Stimulated activated CD8-positive, alpha-beta memory T cell treated with anti-CD3 and anti-CD28 coated beads, Interleukin-4, amount 100 ng/mL, for 4 hours (primary cell): ENCODE data around the gene APC.
A peak's percentile ranks its signal among the peaks of the same experiment; 100 is the strongest.

Source experiments
- DNase-seq, 2 donors: peaks; one replicate each; pipeline ENCODE4 v3.0.0-alpha.2; 2020; ENCODE audit warnings: low read depth in 2 of 2, low spot score in 1 of 2

Gene APC

DNA sequence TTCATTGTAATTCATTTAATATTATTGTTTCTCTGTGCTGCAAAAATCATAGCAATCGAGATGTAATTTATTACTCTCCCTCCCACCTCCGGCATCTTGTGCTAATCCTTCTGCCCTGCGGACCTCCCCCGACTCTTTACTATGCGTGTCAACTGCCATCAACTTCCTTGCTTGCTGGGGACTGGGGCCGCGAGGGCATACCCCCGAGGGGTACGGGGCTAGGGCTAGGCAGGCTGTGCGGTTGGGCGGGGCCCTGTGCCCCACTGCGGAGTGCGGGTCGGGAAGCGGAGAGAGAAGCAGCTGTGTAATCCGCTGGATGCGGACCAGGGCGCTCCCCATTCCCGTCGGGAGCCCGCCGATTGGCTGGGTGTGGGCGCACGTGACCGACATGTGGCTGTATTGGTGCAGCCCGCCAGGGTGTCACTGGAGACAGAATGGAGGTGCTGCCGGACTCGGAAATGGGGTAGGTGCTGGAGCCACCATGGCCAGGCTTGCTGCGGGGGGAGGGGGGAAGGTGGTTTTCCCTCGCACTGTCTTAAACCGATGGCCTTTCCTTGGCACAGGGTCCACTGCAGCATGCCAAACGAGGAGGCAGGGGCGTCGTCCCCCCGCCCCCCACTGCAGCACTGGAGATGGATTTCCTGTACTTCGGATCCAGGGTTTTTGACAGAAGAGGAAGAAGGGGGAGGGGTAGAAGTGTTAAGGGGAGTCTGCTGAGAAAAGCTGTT, at the start of gene APC:
Gene APC (plus strand): TSS at position 423 of the 728 bp plus-strand sequence. CDS start 17,006 bp downstream, outside the sequence.
- peak; percentile 40 to 46 for DNase-seq

DNA sequence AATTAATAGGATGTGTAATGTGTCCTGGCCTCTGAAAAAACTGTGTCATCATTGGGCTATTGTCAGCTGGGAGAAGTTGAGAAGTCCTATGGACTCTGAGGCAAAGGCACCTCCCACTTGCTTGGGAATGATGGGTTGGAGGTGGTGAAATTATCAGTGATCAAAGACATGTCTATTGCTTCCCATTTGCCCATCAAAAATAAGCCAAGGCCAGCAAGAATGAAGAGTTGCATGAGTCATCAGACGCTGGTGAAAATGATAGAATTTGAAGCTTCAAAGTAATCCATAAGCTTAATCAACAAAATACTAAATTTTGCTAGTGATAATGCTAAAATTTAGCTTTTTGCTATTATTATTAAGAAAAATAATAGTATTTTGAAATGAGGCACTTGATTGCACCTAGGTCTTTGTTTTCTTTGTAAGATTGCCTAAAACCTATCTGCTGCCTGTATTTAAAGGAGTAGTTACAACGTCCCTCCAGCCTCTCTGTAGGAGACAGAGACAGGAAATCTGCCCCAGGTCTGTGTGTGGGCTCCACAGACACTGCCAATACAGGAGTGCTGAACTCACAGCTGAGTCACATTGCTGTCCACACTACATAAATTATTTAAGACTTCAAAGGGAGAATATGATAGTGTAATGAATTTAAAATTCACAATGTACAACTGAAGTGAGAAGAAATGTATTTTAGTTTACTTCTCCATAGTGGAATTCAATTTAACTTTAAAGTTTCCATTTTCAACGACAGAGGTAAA, 48.4 kb upstream of the APC start:
- DNase-seq: no peak

DNA sequence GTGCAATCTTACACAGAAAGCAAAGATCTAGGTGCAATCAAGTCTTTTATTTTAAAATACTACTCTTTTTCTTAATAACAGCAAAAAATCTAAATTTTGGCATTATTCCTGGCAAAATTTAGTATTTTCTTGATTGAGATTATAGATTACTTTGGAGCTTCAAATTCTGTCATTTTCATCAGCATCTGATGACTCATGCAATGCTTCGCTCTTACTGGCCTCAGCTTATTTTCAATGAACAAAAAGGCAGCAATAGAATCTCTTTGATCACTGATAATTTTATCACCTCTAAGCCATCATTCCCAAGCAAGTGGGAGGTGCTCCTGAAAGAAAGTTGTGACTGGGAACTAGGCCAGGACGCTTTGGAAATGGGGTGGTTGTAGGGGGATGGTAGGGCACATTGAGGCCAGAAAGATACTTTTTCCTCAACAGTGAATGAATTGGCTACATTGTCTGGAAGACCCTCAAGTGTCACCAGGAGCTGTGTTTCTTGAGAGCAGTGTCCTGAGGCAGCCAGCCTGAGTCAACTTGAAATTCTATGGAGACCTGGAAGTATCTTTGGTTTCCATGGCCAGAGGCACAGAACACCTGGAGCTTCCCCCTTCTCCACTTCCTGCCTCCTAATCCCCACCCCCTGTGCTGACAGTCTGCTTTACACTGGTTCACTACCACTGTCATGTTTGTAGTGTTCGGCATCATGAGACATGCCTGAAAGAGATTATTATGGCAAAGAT, 46.9 kb upstream of the APC start:
- no peak for DNase-seq

DNA sequence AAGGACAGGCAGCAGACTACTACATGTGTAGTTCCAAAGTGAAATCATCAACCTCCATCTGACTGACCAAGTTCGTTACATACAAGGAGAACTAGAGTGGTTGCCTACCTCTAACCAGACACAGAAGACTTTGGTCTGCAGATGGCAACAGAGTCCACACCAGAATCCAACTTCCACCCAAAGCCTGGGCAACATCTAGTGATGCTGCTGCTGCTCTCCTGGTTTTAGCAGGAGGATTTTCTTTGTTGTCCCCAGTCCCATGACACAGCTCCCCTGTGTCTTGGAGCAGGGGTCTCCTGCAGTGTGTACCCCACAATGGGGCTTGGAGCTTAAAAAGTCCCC, 46.4 kb upstream of the APC start:
- DNase-seq: no peak

DNA sequence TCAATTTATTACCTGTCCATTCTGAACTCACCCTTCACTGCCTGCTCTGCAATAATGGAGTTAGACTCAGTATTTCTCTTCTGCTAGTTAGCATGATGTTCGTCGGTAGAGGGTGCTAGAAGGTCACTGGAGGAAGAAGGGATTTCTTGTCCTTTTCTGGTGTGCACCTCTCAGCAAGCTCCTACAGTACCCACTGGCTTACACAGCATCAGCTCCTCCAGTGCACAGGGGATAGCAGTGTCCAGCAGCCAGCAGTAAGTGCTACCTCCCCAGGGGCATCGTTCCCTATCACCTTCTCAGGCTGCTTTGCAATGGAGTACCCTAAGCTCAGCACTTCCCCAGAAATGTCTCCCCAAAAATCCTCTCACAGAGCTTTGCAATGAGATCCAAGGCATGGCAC, 45.9 kb upstream of the APC start:
- DNase-seq: no peak

DNA sequence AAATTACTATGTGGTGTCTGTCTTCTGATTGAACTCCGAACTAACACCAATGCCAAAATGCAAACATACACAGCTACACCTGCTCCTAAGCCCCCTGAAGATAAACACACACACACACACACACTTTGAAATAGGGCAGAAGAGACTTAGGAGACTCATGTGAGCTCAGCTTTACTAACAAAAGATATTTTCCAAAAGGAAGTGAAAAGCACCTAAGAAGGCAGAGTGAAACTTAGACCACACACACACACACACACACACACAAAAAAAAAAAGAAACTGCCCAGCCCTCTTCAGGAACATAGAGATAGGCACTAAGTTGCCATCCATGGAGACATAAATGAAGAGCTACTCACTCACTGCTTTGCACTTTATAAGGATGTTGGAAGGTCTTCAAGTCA, 45.2 kb upstream of the APC start:
- no peak for DNase-seq

DNA sequence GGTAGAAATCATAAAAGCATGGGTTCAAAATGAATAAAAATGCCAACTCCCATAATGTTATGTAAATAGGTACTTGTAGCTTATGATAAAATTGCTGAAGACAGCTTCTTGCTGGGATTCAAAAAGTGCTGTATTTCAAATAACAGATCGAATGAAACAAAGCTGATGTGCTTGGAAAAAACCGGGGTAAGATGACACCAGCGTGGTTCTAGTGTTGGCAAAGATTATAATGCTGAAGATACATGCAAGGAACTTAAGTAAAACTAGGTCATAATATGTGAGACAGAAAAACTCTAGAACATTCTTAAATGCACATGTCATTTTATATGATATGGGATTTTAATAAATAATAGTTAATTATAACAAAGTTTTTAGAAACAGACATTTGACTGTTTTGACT, 44.4 kb upstream of the APC start:
- DNase-seq: no peak

DNA sequence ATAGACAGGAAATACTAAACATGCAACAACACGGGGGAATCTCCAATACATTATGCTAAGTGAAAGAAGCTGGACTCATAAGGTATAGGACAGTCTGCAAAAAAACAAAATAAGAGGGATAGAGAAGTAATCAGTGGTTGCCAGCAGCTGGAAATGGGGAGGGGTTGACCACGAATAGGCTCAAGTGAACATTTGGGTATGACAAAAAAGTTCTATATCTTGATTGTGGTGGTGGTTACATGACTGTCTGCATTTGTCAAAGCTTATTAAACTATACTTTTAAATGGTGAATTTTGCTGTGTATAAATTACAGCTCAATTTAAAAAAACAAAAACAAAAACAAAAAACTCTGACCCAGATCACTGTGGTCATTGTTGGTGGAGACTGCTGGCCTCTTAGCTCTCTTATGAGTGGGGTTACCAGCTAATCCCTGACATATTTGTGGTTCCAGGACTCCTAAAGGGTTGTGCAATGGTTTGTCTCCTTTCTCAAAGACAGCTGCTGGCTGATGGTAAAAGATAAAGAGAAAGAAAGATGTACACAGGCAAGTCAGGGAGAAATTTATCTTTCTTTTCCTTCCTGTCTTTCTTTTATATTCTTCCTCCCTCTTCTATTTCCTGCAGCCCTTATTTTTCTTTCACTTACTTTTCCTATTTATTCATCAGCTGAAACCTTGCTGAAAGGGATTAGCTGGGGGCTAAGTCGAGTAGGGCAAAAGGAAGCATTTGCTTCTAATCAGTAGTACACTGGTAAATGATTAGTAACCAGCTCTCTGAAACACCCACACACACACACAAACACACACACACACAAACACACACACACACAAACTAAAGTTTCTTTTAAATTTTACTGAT, 42.6 kb upstream of the APC start:
- DNase-seq: no peak

DNA sequence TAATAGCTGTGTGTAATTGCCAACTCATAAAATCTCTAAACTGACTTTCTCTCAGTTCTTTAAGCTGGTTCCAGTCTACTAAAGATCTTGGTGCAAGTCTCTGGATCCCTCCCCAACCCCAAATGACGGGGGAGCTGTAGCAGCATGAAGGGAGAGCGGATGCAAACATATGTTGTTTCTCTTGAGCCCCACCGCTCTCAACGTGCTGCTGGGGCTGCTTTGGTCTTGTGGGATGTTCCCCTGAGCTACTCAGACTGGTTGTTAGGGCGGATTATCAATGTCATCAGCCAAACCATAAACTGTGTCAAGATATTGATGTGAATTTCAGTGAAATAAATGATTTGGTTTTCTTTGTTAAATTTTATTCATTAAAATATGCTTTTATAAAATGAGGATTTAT, 40.9 kb upstream of the APC start:
- no peak for DNase-seq

DNA sequence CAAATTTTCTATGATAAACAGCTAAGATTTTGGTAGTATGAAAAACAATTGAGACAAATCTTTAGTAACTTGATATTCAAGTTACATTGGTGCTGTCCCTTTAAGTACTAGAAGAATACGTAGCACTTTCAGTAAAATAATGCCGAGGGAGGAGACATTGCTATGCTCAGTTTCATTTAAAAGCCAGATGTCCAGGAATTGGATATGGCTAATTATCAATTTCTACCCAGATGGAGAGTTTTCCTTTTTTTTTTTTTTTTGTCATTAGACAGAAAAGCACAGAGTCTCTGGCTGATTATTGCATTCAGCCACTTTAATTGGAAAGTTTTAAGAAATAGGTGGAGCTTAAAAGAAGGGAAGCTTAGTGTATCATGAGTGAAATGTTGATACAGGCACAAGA, 40.4 kb upstream of the APC start:
- no peak for DNase-seq

DNA sequence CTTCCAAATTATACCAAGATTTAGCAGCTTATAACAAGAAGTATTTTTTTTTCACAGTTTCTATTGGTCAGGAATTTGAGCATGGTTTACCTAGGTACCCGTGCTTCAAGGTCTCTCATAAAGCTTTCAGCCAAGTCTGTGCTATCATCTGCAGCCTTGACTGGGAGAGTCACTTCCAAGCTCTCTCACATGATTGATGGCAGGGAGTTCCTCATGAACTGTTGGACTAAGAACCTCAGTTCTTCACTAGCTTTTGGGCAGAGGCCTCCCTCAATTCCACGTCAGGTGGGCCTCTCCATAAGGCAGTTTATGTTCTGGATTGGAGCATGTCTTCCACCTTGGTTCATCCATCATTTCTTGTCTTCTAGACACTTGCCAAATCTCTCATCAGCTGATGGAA, 39.9 kb upstream of the APC start:
- DNase-seq: no peak

DNA sequence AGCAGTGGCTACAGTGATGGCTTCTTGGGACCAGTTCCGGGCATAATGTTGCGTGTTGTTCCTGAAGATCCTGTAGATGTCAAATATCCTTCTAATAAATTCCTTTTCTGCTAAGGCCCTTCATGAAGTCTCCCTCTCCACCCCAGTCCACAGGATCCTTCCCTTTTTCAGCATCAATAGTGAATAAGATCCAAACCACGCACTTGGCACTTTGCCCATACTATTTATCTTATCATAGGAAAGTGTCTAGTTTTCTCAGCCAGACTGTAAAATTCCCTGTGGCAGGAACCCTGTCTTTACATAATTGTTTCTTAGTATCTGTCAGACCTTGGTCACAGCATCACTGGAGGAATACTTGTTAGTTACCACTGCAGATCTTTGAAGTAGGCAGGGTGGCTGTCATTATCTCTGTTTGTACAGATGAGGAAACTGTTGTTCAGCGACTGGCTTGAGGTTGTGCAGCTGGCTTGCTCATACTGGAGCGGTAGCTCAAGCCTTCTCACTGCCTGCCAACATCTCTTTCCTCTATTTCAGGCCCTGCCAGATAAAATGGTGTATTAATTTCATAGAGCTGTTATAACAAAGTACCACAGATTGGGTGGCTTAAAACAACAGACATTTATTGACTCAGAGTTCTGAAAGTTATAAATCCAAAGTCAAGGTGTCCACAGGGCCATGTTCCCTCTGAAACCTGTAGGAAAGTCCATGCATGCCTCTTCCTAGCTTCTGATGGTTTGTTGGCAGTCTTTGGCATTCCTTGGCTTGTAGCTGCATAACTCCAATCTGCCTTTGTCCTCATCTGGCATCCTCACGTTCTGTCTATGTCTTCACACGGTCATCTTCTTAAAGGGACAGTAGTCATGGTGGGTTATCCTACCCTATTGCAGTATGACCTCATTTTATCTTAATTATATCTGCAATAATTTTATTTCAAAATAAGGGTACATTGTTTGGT, 33.5 kb upstream of the APC start:
- DNase-seq: no peak

DNA sequence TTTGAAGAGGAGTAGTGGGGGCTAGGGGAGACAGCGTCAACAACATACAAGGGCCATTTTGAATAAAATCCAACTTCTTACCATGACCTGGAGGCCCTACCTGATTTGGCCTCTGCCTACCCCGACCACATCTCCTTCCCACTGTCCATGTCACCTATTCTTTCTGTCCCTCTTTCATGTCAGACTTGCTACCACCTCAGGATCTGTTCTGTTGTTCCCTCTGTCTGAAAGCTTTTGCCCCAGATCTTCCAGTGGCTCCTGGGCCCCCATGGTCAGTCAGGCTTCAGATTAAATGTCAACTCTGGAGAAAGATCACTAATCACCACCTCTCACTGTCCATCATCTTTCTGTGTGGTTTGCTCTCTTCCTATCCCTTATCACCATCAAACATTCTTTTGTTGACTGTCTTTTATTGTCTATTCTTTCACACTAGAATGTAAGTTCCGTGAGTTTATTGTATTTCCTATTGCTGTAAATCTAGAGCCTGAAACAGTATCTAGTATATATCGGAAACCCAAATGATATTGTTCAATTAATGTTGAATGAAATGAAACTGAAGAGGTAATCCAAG, 31.2 kb upstream of the APC start:
- DNase-seq: no peak

DNA sequence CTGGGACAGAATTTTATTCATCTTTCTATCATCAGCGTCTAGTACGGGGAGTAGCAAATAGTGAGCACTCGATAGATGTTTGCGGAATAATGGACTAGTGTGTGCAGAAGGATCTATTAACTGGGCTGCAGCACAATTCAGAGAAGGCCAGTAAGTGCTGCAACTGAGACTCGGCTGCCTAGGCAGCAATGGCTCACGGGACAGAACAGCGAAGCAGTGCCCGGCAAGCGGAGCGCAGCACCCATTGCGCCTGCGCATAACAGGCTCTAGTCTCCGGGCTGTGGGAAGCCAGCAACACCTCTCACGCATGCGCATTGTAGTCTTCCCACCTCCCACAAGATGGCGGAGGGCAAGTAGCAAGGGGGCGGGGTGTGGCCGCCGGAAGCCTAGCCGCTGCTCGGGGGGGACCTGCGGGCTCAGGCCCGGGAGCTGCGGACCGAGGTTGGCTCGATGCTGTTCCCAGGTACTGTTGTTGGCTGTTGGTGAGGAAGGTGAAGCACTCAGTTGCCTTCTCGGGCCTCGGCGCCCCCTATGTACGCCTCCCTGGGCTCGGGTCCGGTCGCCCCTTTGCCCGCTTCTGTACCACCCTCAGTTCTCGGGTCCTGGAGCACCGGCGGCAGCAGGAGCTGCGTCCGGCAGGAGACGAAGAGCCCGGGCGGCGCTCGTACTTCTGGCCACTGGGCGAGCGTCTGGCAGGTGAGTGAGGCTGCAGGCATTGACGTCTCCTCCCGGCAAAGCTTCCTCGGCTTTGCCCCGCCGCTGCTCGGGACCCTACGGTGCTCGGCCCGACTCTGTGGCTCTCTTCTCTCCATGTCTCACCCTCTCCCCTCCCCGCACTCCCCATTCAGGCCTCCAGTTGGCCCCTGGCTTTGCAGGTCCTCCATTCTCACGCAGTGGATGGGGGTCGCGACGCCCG, 30.2 kb upstream of the APC start:
- DNase-seq: peak; percentile 89 to 95

DNA sequence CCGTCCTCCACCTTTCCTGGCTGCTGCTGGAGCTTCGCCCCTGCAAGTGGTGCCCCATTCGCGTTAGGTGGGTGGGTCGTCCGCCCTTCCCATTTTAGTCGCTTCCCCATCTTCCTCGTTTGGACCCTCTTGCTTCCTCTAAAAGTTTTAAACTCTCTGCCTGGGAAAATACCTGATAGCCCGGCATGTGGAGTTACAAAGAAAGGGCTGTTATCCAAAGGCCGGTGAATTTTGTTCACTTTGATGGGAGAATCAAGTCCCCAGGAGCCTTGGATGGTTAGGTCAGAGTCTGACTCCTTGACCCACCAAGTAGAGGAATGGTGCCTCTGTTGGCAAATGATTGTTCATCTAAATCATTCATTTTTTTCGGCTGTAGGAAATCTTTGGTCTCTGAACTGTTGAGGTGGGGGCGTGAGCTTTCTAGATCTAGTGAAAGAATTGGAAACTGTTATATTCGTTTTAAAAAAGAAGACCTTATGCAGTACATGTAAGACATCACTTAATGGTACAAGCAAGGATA, 29.5 kb upstream of the APC start:
- DNase-seq: no peak

DNA sequence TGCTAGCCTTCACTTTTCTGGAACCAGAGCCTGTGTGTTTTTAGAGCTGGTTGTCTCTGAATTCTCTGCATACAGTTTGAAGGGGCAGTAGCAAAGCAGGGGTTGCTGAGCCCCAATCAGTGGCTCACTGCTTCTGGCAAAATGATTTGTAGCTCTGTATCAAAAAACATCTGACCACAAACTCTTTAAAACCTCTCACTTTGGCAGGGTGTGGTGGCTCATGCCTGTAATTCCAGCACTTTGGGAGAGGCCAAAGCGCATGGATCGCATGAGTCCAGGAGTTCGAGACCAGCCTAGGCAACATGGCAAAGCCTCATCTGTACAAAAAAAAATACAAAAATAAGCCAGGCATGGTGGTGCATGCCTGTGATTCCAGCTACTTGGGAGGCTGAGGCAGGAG, 28.3 kb upstream of the APC start:
- no peak for DNase-seq

DNA sequence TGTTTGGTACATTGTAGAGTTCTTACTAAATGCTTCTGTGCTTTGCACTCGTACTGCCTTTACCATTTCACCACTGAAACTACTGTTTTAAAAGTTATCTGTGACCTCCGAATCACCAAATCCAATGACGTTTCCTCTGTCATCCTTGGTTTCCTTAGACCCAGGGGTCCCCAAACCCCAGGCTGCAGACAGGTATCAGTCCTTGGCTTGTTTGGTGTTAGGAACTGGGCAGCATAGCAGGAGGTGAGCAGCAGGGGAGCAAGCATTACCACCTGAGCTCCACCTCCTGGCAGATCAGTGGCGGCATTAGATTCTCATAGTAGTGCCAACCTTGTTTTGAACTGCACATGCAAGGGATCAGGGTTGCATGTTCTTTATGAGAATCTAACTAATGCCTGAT, 26.8 kb upstream of the APC start:
- DNase-seq: no peak

DNA sequence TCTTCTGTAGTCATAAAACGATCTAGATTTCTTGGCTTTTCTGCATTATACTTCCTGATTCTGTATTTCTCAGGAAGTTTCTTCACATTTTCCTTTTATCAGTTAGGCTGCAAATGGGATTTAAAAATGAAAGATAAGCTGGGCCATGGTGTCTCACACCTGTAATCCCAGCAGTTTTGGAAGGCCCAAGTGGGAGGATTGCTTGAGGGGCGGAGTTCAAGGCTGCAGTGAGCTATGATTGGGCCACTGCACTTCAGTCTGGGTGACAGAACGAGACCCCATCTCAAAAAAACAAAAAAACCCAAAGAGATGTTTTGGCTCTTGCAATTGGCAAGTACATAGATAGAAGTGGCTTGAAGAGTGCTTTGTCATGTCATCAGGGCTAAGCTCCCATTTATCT, 26.2 kb upstream of the APC start:
- no peak for DNase-seq

DNA sequence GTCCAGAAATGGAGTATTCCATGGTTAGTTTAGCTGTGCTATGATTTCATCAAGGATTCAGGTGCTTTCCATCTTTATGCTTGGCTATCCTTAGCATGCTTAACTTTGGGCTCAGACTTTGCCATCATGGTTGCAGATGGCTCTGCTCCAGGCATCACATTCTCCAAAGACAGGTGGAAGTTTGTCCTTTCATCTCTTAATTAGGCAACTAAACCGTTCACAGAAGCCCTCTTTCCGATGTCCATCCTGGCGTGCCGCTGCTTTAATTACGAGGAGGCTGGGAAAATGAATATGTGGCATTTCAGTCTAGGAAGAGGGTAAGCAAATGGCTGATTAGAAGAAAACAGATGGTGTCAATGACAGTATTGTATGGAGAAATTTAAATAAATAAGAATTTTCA, 24.5 kb upstream of the APC start:
- DNase-seq: no peak
